ENCODE measurements around the gene GUCY2C.

Gene GUCY2C

GRCh38 chr12:14714437-14714836, 18.0 kb upstream of the GUCY2C start:
- Histone ChIP-seq H3K9me3 (ENCODE audit: low read depth, low read length) (no peaks in the 10 kb centered on the region), H3K9ac (ENCODE audit: insufficient read length) (no peak overlapping the region), H3K4me3 (no peak overlapping the region), H3K27ac (no peak overlapping the region), H3K36me3 (ENCODE audit: insufficient read depth, low read length) (no peaks in the 10 kb centered on the region)
- TF ChIP-seq POLR2AphosphoS5 (IDR thresholded peaks at IDR 0.05; ENCODE audit: borderline replicate concordance, low read depth, low read length): no peak
- TF ChIP-seq EZH2 (IDR thresholded peaks at IDR 0.05): no peak
- TF ChIP-seq FOXP2 (optimal IDR thresholded peaks at IDR 0.05; ENCODE audit: control extremely low read depth, extremely low read length, insufficient read depth): no peak
- no peak for DNase-seq (ENCODE audit: low read depth, low spot score)

- DNase-seq (ENCODE audit: low read depth, low spot score): peak; percentile 20
- TF ChIP-seq POLR2AphosphoS5 (IDR thresholded peaks at IDR 0.05; ENCODE audit: borderline replicate concordance, low read depth, low read length): no peak
- no peak for TF ChIP-seq EZH2 (IDR thresholded peaks at IDR 0.05)
- peak; percentile 86 for TF ChIP-seq FOXP2 (optimal IDR thresholded peaks at IDR 0.05; ENCODE audit: control extremely low read depth, extremely low read length, insufficient read depth)
- Histone ChIP-seq H3K27ac (no peak overlapping the region), H3K36me3 (ENCODE audit: insufficient read depth, low read length) (no peaks in the 10 kb centered on the region), H3K4me3 (no peak overlapping the region), H3K9ac (ENCODE audit: insufficient read length) (peak overlapping the region; percentile 39), H3K9me3 (ENCODE audit: low read depth, low read length) (no peaks in the 10 kb centered on the region)
Observed at GRCh38 chr12:14710632-14711320, 14.4 kb upstream of the GUCY2C start.

- TF ChIP-seq FOXP2 (optimal IDR thresholded peaks at IDR 0.05; ENCODE audit: control extremely low read depth, extremely low read length, insufficient read depth) (no peak), EZH2 (IDR thresholded peaks at IDR 0.05) (no peak), POLR2AphosphoS5 (IDR thresholded peaks at IDR 0.05; ENCODE audit: borderline replicate concordance, low read depth, low read length) (no peak)
- no peak overlapping the region for H3K4me3 ChIP-seq
- no peaks in the 10 kb centered on the region for H3K9me3 ChIP-seq (ENCODE audit: low read depth, low read length)
- no peak overlapping the region for H3K9ac ChIP-seq (ENCODE audit: insufficient read length)
- H3K36me3 ChIP-seq (ENCODE audit: insufficient read depth, low read length): no peaks in the 10 kb centered on the region
- H3K27ac ChIP-seq: no peak overlapping the region
- no peak for DNase-seq (ENCODE audit: low read depth, low spot score)
Observed at GRCh38 chr12:14701809-14702568, 5.6 kb upstream of the GUCY2C start.

GRCh38 chr12:14700935-14701334, 4.5 kb upstream of the GUCY2C start:
- TF ChIP-seq POLR2AphosphoS5 (IDR thresholded peaks at IDR 0.05; ENCODE audit: borderline replicate concordance, low read depth, low read length): no peak
- no peak for TF ChIP-seq FOXP2 (optimal IDR thresholded peaks at IDR 0.05; ENCODE audit: control extremely low read depth, extremely low read length, insufficient read depth)
- TF ChIP-seq EZH2 (IDR thresholded peaks at IDR 0.05): no peak
- no peak overlapping the region for H3K9ac ChIP-seq (ENCODE audit: insufficient read length)
- H3K27ac ChIP-seq: no peak overlapping the region
- DNase-seq (ENCODE audit: low read depth, low spot score): no peak
- H3K36me3 ChIP-seq (ENCODE audit: insufficient read depth, low read length): no peaks in the 10 kb centered on the region
- H3K4me3 ChIP-seq: no peak overlapping the region
- H3K9me3 ChIP-seq (ENCODE audit: low read depth, low read length): no peaks in the 10 kb centered on the region

- no peaks in the 10 kb centered on the region for H3K9me3 ChIP-seq (ENCODE audit: low read depth, low read length)
- no peak overlapping the region for H3K27ac ChIP-seq
- H3K4me3 ChIP-seq: no peak overlapping the region
- no peak for DNase-seq (ENCODE audit: low read depth, low spot score)
- TF ChIP-seq EZH2 (IDR thresholded peaks at IDR 0.05) (no peak), FOXP2 (optimal IDR thresholded peaks at IDR 0.05; ENCODE audit: control extremely low read depth, extremely low read length, insufficient read depth) (no peak), POLR2AphosphoS5 (IDR thresholded peaks at IDR 0.05; ENCODE audit: borderline replicate concordance, low read depth, low read length) (no peak)
- H3K9ac ChIP-seq (ENCODE audit: insufficient read length): no peak overlapping the region
- H3K36me3 ChIP-seq (ENCODE audit: insufficient read depth, low read length): no peaks in the 10 kb centered on the region
Observed at GRCh38 chr12:14699923-14700322, 3.5 kb upstream of the GUCY2C start.

GRCh38 chr12:14698555-14698954, 2.2 kb upstream of the GUCY2C start:
- Histone ChIP-seq H3K4me3 (no peak overlapping the region), H3K27ac (no peak overlapping the region), H3K9me3 (ENCODE audit: low read depth, low read length) (no peaks in the 10 kb centered on the region), H3K9ac (ENCODE audit: insufficient read length) (no peak overlapping the region), H3K36me3 (ENCODE audit: insufficient read depth, low read length) (no peaks in the 10 kb centered on the region)
- no peak for DNase-seq (ENCODE audit: low read depth, low spot score)
- TF ChIP-seq FOXP2 (optimal IDR thresholded peaks at IDR 0.05; ENCODE audit: control extremely low read depth, extremely low read length, insufficient read depth) (no peak), EZH2 (IDR thresholded peaks at IDR 0.05) (no peak), POLR2AphosphoS5 (IDR thresholded peaks at IDR 0.05; ENCODE audit: borderline replicate concordance, low read depth, low read length) (no peak)

GRCh38 chr12:14695715-14696141, 671 bp downstream of the GUCY2C start:
- Histone ChIP-seq H3K9ac (ENCODE audit: insufficient read length) (no peak overlapping the region), H3K4me3 (no peak overlapping the region), H3K9me3 (ENCODE audit: low read depth, low read length) (no peaks in the 10 kb centered on the region), H3K27ac (no peak overlapping the region), H3K36me3 (ENCODE audit: insufficient read depth, low read length) (no peaks in the 10 kb centered on the region)
- TF ChIP-seq POLR2AphosphoS5 (IDR thresholded peaks at IDR 0.05; ENCODE audit: borderline replicate concordance, low read depth, low read length): no peak
- no peak for TF ChIP-seq FOXP2 (optimal IDR thresholded peaks at IDR 0.05; ENCODE audit: control extremely low read depth, extremely low read length, insufficient read depth)
- no peak for TF ChIP-seq EZH2 (IDR thresholded peaks at IDR 0.05)
- DNase-seq (ENCODE audit: low read depth, low spot score): no peak

- Histone ChIP-seq H3K27ac (no peak overlapping the region), H3K36me3 (ENCODE audit: insufficient read depth, low read length) (no peaks in the 10 kb centered on the region), H3K9ac (ENCODE audit: insufficient read length) (no peak overlapping the region), H3K4me3 (no peak overlapping the region), H3K9me3 (ENCODE audit: low read depth, low read length) (no peaks in the 10 kb centered on the region)
- TF ChIP-seq FOXP2 (optimal IDR thresholded peaks at IDR 0.05; ENCODE audit: control extremely low read depth, extremely low read length, insufficient read depth) (no peak), POLR2AphosphoS5 (IDR thresholded peaks at IDR 0.05; ENCODE audit: borderline replicate concordance, low read depth, low read length) (no peak), EZH2 (IDR thresholded peaks at IDR 0.05) (no peak)
- DNase-seq (ENCODE audit: low read depth, low spot score): no peak
Observed at GRCh38 chr12:14694970-14695369, 1.4 kb downstream of the GUCY2C start.

Data from SK-N-MC (cell line).